ENCODE data around the gene SCTR.
"Not testable (repeated sequence)": the region's sequence is repeated elsewhere in the genome, so short reads cannot be mapped to it uniquely, and the experiment has no call there.

Gene SCTR

GRCh38 chr2:119414894-119415293 is 109.4 kb downstream of the SCTR start:
- DNase-seq (ENCODE audit: low read depth, low spot score), result no peak
- TF ChIP-seq CTCF (IDR thresholded peaks at IDR 0.05; ENCODE audit: low read depth, low read length), result no peak
- in situ Hi-C loops (cut with HindIII; ENCODE audit: low sequenced_read_pairs), result no loop called here
- H3K4me3 ChIP-seq (ENCODE audit: low read depth, low read length), result no peak overlapping the region

- H3K4me3 ChIP-seq (ENCODE audit: low read depth, low read length), result no peak overlapping the region
- in situ Hi-C loops (cut with HindIII; ENCODE audit: low sequenced_read_pairs), result no loop called here
- DNase-seq (ENCODE audit: low read depth, low spot score), result no peak
- no peak for TF ChIP-seq CTCF (IDR thresholded peaks at IDR 0.05; ENCODE audit: low read depth, low read length)
Measured at GRCh38 chr2:119409506-119409905, 114.8 kb downstream of the SCTR start.

GRCh38 chr2:119408221-119408619 is 116.1 kb downstream of the SCTR start:
- in situ Hi-C loops (cut with HindIII; ENCODE audit: low sequenced_read_pairs), result no loop called here
- no peak for DNase-seq (ENCODE audit: low read depth, low spot score)
- no peak for TF ChIP-seq CTCF (IDR thresholded peaks at IDR 0.05; ENCODE audit: low read depth, low read length)
- no peak overlapping the region for H3K4me3 ChIP-seq (ENCODE audit: low read depth, low read length)

- in situ Hi-C loops (cut with HindIII; ENCODE audit: low sequenced_read_pairs), result no loop called here
- peak; percentile 75 for TF ChIP-seq CTCF (IDR thresholded peaks at IDR 0.05; ENCODE audit: low read depth, low read length)
- peak; percentile 65 for DNase-seq (ENCODE audit: low read depth, low spot score)
- H3K4me3 ChIP-seq (ENCODE audit: low read depth, low read length), result no peak overlapping the region
Measured at GRCh38 chr2:119407430-119408220, 116.7 kb downstream of the SCTR start.

GRCh38 chr2:119405151-119405550 is 119.1 kb downstream of the SCTR start:
- no peak for TF ChIP-seq CTCF (IDR thresholded peaks at IDR 0.05; ENCODE audit: low read depth, low read length)
- in situ Hi-C loops (cut with HindIII; ENCODE audit: low sequenced_read_pairs), result no loop called here

GRCh38 chr2:119403618-119404017 is 120.7 kb downstream of the SCTR start:
- DNase-seq (ENCODE audit: low read depth, low spot score); H3K4me3 ChIP-seq (ENCODE audit: low read depth, low read length); in situ Hi-C loops (cut with HindIII; ENCODE audit: low sequenced_read_pairs): not testable (repeated sequence)

More at GRCh38 chr2:119405151-119405550, 119.1 kb downstream of the SCTR start:
- DNase-seq (ENCODE audit: low read depth, low spot score), result no peak
- H3K4me3 ChIP-seq (ENCODE audit: low read depth, low read length), result no peak overlapping the region
